Duodenal mucosa (tissue), 2 donors: ENCODE data around the gene PARD3B.

Experiments
- H3K27ac ChIP-seq: one replicate; pipeline ENCODE4 v1.7.0; 2013; ENCODE audit warnings: low read depth, low read length
- H3K27me3 ChIP-seq, 2 donors: one replicate each; pipeline ENCODE4 v1.7.0; 2013; ENCODE audit warnings: low read length in 2 of 2, control low read depth in 1 of 2; ENCODE audit not compliant: insufficient read depth in 2 of 2, control insufficient read depth in 1 of 2
- H3K36me3 ChIP-seq, 2 donors: one replicate each; pipeline ENCODE4 v1.7.0; 2013; ENCODE audit warnings: low read length in 2 of 2, control low read depth in 1 of 2; ENCODE audit not compliant: insufficient read depth in 2 of 2, control insufficient read depth in 1 of 2
- H3K4me1 ChIP-seq, 2 donors: one replicate each; pipeline ENCODE4 v1.7.0; 2013; ENCODE audit warnings: low read length in 2 of 2, control low read depth in 1 of 2; ENCODE audit not compliant: insufficient read depth in 2 of 2, control insufficient read depth in 1 of 2
- H3K4me3 ChIP-seq, 2 donors: one replicate each; pipeline ENCODE4 v1.7.0; 2013; ENCODE audit warnings: low read length in 2 of 2, low read depth in 1 of 2
- H3K9ac ChIP-seq, 2 donors: one replicate each; pipeline ENCODE4 v1.7.0; 2013; ENCODE audit warnings: low read length in 2 of 2, low read depth in 1 of 2
- H3K9me3 ChIP-seq, 2 donors: one replicate each; pipeline ENCODE4 v1.7.0; 2013; ENCODE audit warnings: low read length in 2 of 2, control low read depth in 1 of 2; ENCODE audit not compliant: control insufficient read depth in 1 of 2

Gene PARD3B

GRCh38 chr2:204611764-204612163, 66.5 kb downstream of the PARD3B start:
- H3K9me3 ChIP-seq = no peaks in the 10 kb centered on the region
- no peak overlapping the region for H3K4me3 ChIP-seq
- H3K36me3 ChIP-seq = no peaks in the 10 kb centered on the region
- H3K27me3 ChIP-seq = no peaks in the 10 kb centered on the region
- H3K27ac ChIP-seq = no peak overlapping the region
- H3K4me1 ChIP-seq = peaks cover 6 to 7% of the 10 kb centered on the region in 2 donors
- H3K9ac ChIP-seq = no peak overlapping the region

DNA sequence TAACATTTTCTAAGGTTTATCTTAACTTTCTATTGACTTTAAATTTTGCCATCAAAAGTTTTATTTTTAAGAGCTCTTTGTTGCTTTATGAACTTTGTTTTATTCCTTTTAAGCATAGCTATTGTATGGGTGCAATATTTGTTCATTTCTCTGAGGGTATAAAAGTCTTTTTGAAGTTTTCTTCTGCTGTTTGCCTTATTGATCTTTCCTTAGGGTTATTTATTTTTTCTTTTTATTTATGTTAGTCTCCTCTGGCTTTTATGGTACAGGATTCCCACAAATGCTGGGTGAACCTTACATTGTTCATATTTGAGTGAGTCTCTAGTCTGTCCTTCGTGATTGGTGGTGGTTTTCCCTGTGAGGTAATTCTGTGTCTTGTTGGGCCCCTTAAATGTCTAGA, 68.4 kb downstream of the PARD3B start:
- no peaks in the 10 kb centered on the region for H3K36me3 ChIP-seq
- H3K27me3 ChIP-seq = no peaks in the 10 kb centered on the region
- H3K4me3 ChIP-seq = no peak overlapping the region
- H3K9ac ChIP-seq = no peak overlapping the region
- H3K9me3 ChIP-seq = no peaks in the 10 kb centered on the region
- no peak overlapping the region for H3K27ac ChIP-seq
- peaks cover 6 to 7% of the 10 kb centered on the region in 2 donors for H3K4me1 ChIP-seq

DNA sequence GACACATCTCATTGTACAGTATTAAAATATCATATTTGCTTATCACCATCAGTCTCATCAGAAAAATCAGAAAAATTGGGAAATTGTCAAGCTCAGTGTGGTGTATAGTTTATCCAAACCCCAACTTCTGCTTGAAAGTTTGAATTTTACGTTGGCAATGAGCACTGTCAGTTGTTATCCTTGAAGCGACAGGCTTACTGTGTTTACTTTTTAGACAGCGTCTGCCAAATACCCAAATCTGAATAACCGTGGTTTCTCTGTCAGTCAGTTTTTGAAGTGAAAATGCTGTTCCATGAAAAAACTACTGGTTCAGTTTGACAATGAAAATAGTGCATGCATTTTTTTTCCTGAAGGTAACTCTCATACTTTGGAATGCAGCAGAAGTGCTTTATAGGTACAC, 70.2 kb downstream of the PARD3B start:
- Histone ChIP-seq H3K36me3 (no peaks in the 10 kb centered on the region), H3K27ac (no peak overlapping the region), H3K4me3 (no peak overlapping the region), H3K4me1 (peaks cover 6 to 7% of the 10 kb centered on the region in 2 donors), H3K9ac (no peak overlapping the region), H3K27me3 (no peaks in the 10 kb centered on the region), H3K9me3 (no peaks in the 10 kb centered on the region)

GRCh38 chr2:204625135-204625534, 79.9 kb downstream of the PARD3B start:
- H3K4me1 ChIP-seq = no peaks in the 10 kb centered on the region
- no peaks in the 10 kb centered on the region for H3K27me3 ChIP-seq
- no peaks in the 10 kb centered on the region for H3K9me3 ChIP-seq
- no peak overlapping the region for H3K27ac ChIP-seq
- no peak overlapping the region for H3K9ac ChIP-seq
- H3K4me3 ChIP-seq = no peak overlapping the region
- H3K36me3 ChIP-seq = no peaks in the 10 kb centered on the region

GRCh38 chr2:204628926-204629712, 83.8 kb downstream of the PARD3B start:
- H3K36me3 ChIP-seq = no peaks in the 10 kb centered on the region
- H3K27me3 ChIP-seq = no peaks in the 10 kb centered on the region
- H3K4me1 ChIP-seq = no peaks in the 10 kb centered on the region
- H3K9ac ChIP-seq = no peak overlapping the region
- no peaks in the 10 kb centered on the region for H3K9me3 ChIP-seq
- H3K4me3 ChIP-seq = no peak overlapping the region
- no peak overlapping the region for H3K27ac ChIP-seq

- Histone ChIP-seq H3K4me1 (no peaks in the 10 kb centered on the region), H3K9ac (no peak overlapping the region), H3K9me3 (no peaks in the 10 kb centered on the region)
These were observed 87.1 kb downstream of the PARD3B start for GRCh38 chr2:204632410-204632809.

DNA sequence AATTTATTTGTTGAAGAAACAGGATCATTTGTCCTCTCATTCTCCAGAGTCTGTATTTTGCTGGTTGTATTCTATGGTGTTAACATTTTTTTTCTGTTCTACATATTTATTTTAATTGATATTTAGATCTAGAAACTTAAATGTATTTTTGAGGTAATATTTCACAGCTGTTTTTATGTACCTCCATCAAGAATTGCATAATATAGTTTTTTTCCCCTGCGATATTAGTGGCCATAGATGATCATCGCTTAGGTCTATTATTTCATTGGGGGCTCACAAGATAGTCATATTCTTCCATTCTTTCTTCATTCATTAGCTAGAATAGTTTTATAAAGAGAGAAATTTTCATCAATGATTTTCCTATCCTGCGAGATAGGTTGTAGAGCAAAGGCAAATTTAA, 89.3 kb downstream of the PARD3B start:
- H3K9ac ChIP-seq = no peak overlapping the region
- H3K27ac ChIP-seq = no peak overlapping the region
- no peaks in the 10 kb centered on the region for H3K36me3 ChIP-seq
- H3K4me1 ChIP-seq = peaks cover 0 to 7% of the 10 kb centered on the region in 2 donors
- no peaks in the 10 kb centered on the region for H3K9me3 ChIP-seq
- no peak overlapping the region for H3K4me3 ChIP-seq
- H3K27me3 ChIP-seq = no peaks in the 10 kb centered on the region

More at GRCh38 chr2:204632410-204632809, 87.1 kb downstream of the PARD3B start:
- no peaks in the 10 kb centered on the region for H3K36me3 ChIP-seq
- H3K27ac ChIP-seq = no peak overlapping the region
- H3K27me3 ChIP-seq = no peaks in the 10 kb centered on the region
- no peak overlapping the region for H3K4me3 ChIP-seq

DNA sequence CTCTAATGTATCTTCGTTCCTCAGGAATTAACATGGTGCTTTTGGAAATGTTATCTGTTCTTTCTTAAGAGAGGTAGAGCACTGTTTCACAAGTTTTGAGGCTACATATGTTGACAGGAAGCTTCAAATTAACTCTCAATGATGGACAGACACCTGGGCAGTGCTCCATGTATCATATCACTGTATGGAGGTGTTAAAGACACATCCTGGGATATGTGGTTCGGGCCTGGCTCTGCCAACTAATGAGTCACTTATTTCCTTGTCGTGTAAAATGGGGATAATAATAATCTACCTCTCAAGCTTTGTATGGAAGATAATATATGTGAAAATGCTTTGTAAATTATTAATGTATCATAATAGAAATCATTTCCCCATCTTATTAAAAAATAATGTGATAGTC, 90.2 kb downstream of the PARD3B start:
- no peak overlapping the region for H3K4me3 ChIP-seq
- no peaks in the 10 kb centered on the region for H3K36me3 ChIP-seq
- H3K27ac ChIP-seq = no peak overlapping the region
- H3K27me3 ChIP-seq = no peaks in the 10 kb centered on the region
- peaks cover 0 to 7% of the 10 kb centered on the region in 2 donors for H3K4me1 ChIP-seq
- H3K9ac ChIP-seq = no peak overlapping the region
- H3K9me3 ChIP-seq = no peaks in the 10 kb centered on the region

- Histone ChIP-seq H3K27me3 (no peaks in the 10 kb centered on the region), H3K9ac (no peak overlapping the region), H3K27ac (no peak overlapping the region), H3K9me3 (no peaks in the 10 kb centered on the region), H3K4me3 (no peak overlapping the region), H3K4me1 (peaks cover 0 to 7% of the 10 kb centered on the region in 2 donors), H3K36me3 (no peaks in the 10 kb centered on the region)
These were observed 93.4 kb downstream of the PARD3B start for GRCh38 chr2:204638471-204639194.

DNA sequence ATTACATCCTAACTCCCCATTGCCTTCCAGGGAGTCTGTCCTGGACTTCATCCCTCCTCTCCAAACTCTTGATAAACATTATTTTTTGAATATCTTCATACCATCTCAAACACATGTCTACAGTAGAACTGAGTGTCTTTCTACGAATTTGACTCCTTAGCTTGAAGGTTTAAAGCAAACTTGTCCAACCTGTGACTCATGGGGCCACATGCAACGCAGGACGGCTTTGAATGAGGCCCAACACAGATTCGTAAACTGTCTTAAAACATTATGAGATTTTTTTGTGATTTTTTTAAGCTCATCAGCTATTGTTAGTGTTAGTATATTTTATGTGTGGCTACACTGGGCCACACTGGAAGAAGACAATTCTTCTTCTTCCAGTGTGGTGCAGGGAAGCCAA, 98.1 kb downstream of the PARD3B start:
- no peak overlapping the region for H3K27ac ChIP-seq
- no peaks in the 10 kb centered on the region for H3K27me3 ChIP-seq
- H3K36me3 ChIP-seq = no peaks in the 10 kb centered on the region
- H3K9me3 ChIP-seq = no peaks in the 10 kb centered on the region
- H3K9ac ChIP-seq = no peak overlapping the region
- H3K4me1 ChIP-seq = peaks cover 0 to 7% of the 10 kb centered on the region in 2 donors
- no peak overlapping the region for H3K4me3 ChIP-seq
